Measurements from ENCODE around the gene STC2. TPM values are rescaled to one million over a fixed set of nuclear protein-coding genes. Genes with fewer than 3 reads are reported as not detected.

The STC2 gene
- total and polyA plus RNA-seq, 7 donors, result 2.1 to 25.7 (median 9.2) TPM

DNA sequence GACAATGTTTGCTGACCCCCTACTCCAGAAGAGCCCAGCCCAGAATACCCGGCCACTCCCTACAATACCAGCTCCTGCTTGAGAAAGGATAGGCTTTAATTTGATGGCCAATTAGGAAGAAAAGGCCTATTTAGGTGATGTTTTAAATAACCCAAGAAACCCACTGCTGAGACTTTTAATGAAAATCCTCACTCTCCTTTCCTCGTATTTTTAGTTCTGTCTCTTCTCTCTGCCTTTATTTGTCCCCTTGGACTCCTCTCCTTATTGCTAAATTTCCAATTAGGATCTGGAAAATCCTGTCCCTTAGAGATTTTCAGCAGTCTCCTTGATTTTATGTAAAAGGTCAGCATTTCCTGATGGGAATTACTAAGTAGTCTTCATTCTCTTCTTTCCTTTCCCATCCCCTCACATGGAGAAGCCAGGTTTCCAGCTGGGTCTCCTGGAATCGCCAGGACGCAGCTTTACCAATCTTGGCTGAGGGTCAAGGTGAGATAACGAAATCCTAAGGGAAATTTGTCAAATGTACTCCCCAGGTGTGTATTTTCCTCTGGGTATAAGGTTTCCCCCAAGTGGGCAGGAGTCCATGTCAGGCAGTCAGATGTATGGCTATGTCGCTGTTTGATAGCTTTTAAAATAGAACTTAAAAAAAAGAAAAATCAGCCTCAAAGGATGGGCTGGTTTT, 11.7 kb downstream of the STC2 start:
- H3K27ac ChIP-seq, result peak overlapping the region; percentile 16
- H3K4me3 ChIP-seq, result peak overlapping the region; percentile 22
- 63 to 84% (median 74%) methylated on average over 6 of the region's 6 CpGs for WGBS, 3 donors
- peaks cover 4% of the 10 kb centered on the region for H3K4me1 ChIP-seq
- DNase-seq (no peak), ATAC-seq (no peak)
- H3K27me3 ChIP-seq (ENCODE audit: insufficient read depth in 3 of 3, low read length in 2 of 3), result no peaks in the 10 kb centered on the region
- no peaks in the 10 kb centered on the region for H3K9me3 ChIP-seq
- peaks cover 8 to 32% of the 10 kb centered on the region in 2 donors for H3K36me3 ChIP-seq (ENCODE audit: insufficient read depth in 1 of 2, low read depth in 1 of 2)
- intact Hi-C loops (cut with DNase I), result loop anchor here in 1 of 2 donors (10.0 kb wide), 1 partner anchor 1008 kb away; no protein-coding TSS in a partner anchor
- TF ChIP-seq, protein P1, sequence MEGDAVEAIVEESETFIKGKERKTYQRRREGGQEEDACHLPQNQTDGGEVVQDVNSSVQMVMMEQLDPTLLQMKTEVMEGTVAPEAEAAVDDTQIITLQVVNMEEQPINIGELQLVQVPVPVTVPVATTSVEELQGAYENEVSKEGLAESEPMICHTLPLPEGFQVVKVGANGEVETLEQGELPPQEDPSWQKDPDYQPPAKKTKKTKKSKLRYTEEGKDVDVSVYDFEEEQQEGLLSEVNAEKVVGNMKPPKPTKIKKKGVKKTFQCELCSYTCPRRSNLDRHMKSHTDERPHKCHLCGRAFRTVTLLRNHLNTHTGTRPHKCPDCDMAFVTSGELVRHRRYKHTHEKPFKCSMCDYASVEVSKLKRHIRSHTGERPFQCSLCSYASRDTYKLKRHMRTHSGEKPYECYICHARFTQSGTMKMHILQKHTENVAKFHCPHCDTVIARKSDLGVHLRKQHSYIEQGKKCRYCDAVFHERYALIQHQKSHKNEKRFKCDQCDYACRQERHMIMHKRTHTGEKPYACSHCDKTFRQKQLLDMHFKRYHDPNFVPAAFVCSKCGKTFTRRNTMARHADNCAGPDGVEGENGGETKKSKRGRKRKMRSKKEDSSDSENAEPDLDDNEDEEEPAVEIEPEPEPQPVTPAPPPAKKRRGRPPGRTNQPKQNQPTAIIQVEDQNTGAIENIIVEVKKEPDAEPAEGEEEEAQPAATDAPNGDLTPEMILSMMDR (IDR thresholded peaks at IDR 0.05), result no peak

DNA sequence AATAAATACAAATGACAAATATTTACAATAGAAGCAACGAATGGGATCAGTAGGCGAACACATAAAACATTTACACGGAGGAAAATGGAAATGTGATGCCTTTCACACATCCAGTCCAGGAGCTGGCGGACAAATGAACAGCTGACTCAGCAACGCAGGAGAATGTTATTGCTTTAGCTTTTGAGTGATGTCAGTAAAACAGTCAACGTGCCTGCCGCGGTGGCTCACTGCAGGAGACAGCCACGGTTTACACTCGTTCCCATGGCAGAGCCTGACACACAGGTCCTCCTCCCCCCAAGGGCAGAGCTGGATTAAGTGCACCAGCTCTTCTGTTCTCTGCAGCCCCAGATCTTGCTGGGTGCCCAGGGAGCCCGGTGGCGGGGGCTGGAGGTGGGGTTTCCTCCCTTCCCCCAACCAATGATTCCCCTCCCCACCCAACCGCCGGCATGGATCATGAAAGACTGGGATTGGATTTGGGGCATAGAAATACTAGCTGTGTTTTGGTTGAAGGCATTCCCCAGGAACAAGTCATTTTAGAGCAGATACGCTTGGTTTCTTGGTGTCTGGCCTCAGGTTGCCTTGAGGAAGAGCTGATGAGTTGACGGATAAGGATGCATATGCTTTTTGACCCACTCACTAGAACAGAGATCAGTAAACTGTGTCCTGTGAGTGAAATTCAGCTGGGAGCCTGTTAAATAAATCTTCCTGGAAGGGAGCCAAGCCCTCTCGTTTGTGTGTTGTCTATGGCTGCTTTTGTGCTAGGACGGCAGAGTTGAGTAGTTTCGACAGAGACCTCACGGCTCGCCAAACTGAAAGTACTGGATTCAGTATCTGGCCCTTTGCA, 12.5 kb downstream of the STC2 start:
- 24 to 32% (median 31%) methylated on average over 21 of the region's 21 CpGs for WGBS, 3 donors
- Histone ChIP-seq H3K27me3 (ENCODE audit: insufficient read depth in 3 of 3, low read length in 2 of 3) (no peaks in the 10 kb centered on the region), H3K27ac (peak overlapping the region; percentile 6), H3K4me1 (peaks cover 4% of the 10 kb centered on the region), H3K36me3 (ENCODE audit: insufficient read depth in 1 of 2, low read depth in 1 of 2) (peaks cover 4 to 28% of the 10 kb centered on the region in 2 donors), H3K9me3 (no peaks in the 10 kb centered on the region), H3K4me3 (peak overlapping the region; percentile 22)
- TF ChIP-seq, protein P1 (IDR thresholded peaks at IDR 0.05), result no peak
- peak in 3 of 4 donors; percentile 34 to 48 (median 40) for ATAC-seq
- no peak for DNase-seq
- intact Hi-C loops (cut with DNase I), result loop anchor here in 1 of 2 donors (10.0 kb wide), 1 partner anchor 1009 kb away; no protein-coding TSS in a partner anchor

DNA sequence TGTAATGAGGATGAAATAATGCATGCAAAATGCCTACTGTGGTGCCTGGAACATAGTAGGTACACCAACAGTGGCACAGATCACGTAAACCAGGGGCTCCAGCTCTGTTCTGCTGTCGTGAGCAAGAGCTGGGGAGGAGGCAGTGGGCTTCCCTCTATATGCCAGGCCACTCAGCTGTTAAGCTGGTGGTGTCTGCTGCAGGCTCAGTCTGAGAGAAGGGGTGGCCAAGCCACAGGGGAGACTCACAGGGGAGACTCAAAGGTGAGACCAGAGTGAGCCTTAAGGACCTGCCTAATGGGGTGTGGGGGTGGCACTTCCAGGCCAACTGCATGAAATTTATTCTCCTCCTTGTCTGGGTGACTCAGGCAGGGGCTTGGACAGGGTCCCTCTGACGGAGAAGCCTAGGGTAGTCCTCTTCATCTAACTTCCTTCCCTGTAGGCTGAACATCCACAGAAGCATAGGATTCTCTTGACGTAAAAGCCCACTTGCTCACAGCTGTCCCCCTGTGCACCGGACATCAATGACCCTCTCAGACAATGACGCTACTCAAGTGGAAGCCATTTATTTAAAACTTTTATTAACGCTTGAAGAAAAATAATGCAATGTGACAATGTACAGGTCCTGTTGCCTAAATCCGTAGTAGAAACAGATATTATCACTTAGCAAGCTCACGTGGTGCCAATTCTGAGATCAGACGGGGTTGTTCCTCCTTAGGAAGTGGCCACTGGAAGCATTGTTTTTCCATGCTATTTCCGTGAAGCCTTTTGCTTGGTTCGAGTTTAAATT, 13.9 kb downstream of the STC2 start:
- TF ChIP-seq, protein P1 (IDR thresholded peaks at IDR 0.05), result no peak
- no peak overlapping the region for H3K27ac ChIP-seq
- no peak overlapping the region for H3K4me3 ChIP-seq
- DNase-seq (no peak), ATAC-seq (no peak)
- WGBS, 3 donors, result 81 to 87% (median 84%) methylated on average over 12 of the region's 12 CpGs
- H3K9me3 ChIP-seq, result no peaks in the 10 kb centered on the region
- peaks cover 4 to 19% of the 10 kb centered on the region in 2 donors for H3K36me3 ChIP-seq (ENCODE audit: insufficient read depth in 1 of 2, low read depth in 1 of 2)
- intact Hi-C loops (cut with DNase I), result loop anchor here in 1 of 2 donors (10.0 kb wide), 1 partner anchor 1010 kb away; no protein-coding TSS in a partner anchor
- peaks cover 4% of the 10 kb centered on the region for H3K4me1 ChIP-seq
- no peaks in the 10 kb centered on the region for H3K27me3 ChIP-seq (ENCODE audit: insufficient read depth in 3 of 3, low read length in 2 of 3)

DNA sequence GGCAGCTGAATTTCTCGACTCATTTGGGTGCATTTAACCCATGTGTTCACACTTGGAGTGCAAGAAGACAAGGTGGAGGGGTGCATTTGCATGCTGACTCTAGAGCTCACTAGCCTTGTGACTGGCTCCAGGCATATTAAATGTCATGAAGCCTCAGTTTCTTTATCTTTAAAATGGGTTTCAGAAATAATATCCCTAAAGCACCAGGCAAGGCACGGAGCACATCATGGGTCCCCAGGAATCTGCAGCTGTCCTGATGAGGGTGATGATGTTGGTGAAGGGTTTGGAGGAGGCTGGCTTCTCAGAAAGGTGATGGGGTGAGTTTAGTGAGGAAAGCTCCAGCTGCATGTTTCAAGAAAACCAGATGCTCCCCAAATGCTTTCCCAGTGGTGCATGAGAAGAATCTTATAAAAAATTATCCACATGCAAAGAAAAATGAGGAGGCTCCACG, 14.8 kb downstream of the STC2 start:
- ATAC-seq (no peak), DNase-seq (no peak)
- peaks cover 2 to 11% of the 10 kb centered on the region in 2 donors for H3K36me3 ChIP-seq (ENCODE audit: insufficient read depth in 1 of 2, low read depth in 1 of 2)
- TF ChIP-seq, protein P1 (IDR thresholded peaks at IDR 0.05), result no peak
- H3K9me3 ChIP-seq, result no peaks in the 10 kb centered on the region
- H3K27ac ChIP-seq, result no peak overlapping the region
- 75 to 82% (median 78%) methylated on average over 3 of the region's 3 CpGs for WGBS, 3 donors
- peaks cover 4% of the 10 kb centered on the region for H3K4me1 ChIP-seq
- intact Hi-C loops (cut with DNase I), result loop anchor here in 1 of 2 donors (10.0 kb wide), 1 partner anchor 1011 kb away; no protein-coding TSS in a partner anchor
- no peak overlapping the region for H3K4me3 ChIP-seq
- no peaks in the 10 kb centered on the region for H3K27me3 ChIP-seq (ENCODE audit: insufficient read depth in 3 of 3, low read length in 2 of 3)
